GM18499 (cell line): Measurements from ENCODE around the gene MEIS3.
"Not testable (repeated sequence)": the region's sequence is repeated elsewhere in the genome, so short reads cannot be mapped to it uniquely, and the experiment has no call there.

Source experiments
- ATAC-seq: cut with Tn5 transposase; IDR thresholded peaks from one replicate; pipeline ENCODE4 v1.9.1; 2021; ENCODE audit warnings: moderate number of reproducible peaks; ENCODE audit not compliant: insufficient read depth, unreplicated experiment

Gene MEIS3

DNA sequence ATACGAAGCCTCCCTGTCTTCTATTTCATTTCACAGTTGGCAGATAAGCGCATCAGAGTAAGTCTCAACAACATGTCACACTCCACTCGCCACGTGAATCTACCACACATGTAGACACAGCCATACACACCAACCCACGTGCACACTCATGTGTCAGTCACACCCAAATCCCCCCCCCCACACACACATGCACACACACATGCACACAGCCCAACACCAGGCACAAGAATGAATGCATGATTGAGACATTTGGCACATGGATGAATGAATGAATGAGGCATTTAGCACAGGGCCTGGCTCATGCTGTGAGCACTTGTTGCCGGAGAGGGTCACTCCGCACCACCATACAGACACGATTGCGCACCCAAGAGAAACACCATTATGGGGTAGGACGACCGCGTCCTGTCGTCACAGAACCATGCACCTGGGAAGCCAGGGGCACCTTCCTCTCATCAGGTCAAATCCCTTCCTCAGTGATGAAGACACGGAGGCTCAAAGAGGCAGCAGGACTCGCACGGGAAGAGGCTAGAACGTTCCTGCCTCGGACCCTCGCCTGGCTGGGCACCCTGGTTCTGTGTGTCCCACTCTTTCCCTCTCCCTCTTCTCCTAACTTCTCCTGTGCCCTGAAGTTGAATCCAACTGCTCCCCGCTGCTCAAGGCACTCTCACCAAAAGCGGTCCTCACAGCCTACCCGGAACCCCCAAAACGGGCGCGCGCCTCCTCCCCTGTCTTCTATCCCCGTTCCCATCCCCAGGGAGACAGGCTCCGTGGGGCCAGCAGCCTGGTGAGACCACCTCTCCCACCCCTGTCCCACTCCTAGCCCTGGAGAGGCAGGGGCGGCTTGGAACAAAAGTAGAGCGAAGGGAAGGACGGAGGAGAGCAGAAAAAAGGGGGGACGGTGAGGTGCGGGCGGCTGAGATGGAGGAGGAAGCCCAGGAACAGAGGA is 1.3 kb downstream of the MEIS3 start:
- ATAC-seq: no peak

DNA sequence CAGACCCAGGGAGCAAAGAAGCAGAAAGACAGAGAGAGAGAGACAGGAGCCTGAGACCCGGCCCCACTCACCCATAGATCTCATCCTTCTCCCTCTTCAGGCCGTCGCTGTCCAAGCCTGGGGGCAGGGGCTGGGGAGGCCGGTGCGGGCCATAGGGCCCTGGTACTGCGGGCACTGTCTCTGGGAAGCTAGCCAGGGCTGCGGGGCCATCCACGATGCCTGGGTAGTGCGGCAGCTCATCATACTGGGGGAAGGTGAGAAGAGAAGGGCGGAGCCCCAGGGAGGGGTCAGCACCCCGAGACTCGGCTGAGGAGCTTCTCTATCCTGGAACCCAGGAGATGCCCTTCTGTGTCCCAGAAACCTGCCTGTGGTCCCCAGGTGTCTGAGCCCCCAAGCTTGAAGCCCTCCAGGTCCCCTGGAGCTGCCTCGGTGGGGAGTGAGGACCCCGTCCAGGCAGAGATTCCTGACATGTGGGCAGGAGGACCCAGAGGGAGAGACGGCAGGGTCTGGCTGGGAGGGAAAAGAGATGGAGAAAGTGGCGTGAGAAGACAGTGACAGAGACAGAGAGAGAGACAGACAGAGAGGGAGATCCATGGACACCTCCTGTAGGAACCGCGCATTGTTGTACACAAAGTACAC is 2.1 kb downstream of the MEIS3 start:
- no peak for ATAC-seq

DNA sequence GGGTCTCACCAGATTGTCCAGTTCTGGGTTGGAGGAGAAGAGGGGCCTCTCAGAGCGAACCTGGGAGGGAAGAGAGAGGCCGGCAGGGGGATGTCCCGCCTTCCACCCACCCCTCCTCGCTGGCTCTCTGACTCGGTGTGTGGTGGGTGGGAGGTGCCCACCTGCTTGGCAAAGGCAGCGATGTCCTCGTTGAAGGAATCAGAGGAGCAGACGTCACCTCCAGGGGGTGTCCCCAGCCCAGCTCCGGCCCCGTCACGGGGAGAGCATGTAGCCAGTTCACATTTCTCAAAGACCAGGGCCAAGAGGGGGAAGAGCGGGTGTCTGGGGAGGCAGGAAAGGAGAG is 2.7 kb downstream of the MEIS3 start:
- no peak for ATAC-seq

DNA sequence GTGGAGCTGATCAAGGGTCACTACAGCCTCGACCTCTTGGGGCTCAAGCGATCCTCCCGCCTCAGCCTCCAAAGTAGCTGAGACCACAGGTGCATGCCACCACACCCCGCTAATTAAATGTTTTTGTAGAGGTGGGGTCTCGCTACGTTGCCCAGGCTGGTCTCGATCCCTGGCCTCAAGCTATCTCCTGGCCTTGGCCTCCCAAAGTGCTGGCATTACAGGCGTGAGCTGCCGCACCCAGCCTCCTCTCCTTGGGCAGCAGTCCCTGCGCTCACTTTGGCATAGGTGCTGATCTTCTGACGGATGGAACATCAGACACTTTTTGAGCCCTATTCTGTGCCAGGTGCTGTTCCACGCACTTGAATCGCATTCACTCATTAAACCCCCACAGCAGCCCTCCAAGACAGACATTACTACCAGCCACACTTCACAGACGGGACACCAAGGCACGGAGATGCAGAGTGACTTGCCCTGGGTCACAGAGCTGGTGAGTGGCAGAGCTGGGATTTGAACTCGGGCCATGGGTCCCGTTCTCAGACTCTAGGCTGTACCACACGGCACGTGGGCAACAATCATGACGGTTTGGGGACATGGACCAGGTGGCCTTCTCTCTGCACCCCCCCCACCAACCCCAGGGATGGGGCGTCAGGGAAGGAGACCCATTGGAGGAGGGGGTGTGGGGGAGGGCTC is 3.2 kb downstream of the MEIS3 start:
- no peak for ATAC-seq

DNA sequence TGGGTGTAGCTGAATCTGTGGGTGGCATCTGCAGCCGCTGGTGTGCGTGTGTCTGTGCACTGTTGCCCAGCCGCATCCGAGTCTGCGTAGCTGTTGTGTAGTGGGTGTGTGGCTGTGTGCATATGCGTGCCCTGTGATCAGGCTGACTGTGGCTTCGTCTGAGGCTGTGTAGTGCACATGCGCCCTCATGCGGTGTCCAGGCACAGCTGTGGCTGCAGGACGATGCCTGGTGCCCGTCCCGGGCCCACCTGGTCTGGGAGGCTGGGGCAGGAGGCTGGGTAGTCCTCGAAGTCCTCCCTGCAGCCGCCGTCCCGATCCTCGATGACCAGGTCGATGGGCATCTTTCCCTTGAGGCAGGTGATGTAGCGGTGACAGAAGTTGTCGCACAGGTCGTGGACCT is 4.9 kb downstream of the MEIS3 start:
- no peak for ATAC-seq

DNA sequence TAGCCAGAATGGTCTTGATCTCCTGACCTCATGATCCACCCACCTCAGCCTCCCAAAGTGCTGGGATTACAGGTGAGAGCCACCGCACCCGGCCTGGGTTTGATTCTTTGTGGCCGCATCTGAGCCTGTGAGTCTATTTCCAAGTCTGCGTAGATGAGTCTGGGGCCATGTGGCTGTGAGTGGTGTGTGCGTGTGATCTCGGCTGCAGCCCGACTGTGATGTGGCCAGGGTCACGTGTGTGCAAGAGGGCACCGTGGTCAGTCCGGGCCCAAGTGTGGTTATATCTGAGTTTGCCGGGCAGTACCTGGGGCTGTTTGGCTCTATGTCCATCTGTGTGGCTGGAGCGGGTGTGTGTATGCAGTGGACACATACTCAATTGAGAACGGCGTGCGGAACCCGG is 5.4 kb downstream of the MEIS3 start:
- no peak for ATAC-seq

DNA sequence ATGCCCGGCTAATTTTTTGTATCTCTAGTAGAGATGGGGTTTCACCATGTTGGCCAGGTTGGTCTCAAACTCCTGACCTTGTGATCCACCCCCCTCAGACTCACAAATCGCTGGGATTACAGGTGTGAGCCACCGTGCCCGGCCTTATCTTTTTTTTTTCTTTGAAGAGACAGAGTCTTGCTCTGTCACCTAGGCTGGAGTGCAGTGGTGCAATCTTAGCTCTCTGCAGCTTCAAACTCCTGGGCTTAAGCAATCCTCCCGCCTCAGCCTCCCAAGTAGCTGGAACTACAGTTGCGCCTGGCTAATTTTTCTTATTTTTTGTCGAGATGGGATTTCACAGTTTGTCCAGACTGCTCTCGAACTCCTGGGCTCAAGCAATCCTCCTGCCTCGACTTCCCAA is 7.6 kb downstream of the MEIS3 start:
- ATAC-seq: not testable (repeated sequence)

DNA sequence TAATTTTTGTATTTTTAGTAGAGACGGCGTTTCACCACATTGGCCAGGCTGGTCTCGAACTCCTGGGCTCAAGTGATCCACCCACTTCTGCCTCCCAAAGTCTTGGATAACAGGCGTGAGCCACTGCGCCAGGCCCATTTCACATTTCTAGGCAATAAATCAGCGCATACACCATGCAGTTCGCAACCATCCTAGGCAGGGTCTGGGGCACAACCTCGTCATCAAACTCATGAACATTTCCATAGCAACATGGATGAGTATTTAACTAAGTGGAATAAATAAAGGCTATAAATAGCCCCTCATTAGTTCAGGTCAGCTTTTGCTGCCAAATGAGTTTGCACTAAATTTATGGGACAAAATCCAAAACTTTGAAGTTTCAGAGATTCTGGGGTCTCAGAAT is 8.2 kb downstream of the MEIS3 start:
- no peak for ATAC-seq

DNA sequence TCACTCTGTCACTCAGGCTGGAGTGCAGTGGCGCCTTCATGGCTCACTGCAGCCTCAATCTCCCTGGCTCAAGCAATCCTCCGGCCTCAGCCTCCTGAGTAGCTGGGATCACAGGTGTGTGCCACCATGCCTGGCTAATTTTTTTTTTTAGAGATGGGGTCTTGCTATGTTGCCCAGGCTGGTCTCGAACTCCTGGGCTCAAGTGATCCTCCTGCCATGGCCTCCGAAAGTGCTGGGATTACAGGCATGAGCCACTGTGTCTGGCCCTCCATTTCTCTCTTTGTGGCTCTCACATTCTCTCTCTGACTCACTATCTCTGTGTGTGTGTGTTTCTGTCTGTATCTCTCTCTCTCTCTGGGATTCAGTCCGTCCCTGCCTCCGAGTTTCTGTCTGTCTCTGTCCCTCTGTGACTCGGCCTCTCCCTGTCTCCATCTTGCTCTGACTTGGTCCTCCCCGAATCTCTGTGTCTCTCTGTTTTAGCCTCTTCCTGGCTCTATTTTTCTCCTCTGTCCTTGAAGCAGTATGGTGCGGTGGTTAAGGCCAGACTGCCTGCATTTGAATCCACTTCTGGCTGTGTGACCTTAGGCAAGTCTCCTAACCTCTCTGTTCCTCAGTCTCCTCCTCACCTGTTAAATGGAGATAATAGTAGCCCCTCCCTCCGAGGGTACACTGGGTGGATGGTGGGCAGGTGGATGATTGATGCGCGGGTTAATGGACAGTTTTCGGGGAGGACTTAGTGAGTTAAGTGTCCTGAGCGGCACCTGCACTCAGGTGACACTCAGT is 11.0 kb downstream of the MEIS3 start:
- ATAC-seq: no peak

DNA sequence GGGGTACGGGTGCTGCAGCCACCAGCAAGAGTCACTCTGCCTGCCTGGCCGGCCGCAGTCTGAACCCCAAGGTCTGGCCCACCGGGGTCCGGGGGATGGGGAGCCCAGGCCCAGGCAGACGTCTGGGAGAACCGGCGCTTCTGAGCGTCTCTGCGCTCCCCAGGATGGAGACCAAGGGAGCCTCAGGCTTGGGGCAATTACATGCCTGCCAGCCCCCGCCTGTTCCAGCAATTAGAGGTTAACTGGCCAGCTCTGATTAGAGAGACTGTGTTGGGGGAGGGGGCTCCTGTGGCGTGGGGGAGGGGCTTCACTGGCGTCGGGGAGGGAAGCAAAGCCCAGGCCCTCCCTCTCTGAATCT is 11.9 kb downstream of the MEIS3 start:
- ATAC-seq: no peak

DNA sequence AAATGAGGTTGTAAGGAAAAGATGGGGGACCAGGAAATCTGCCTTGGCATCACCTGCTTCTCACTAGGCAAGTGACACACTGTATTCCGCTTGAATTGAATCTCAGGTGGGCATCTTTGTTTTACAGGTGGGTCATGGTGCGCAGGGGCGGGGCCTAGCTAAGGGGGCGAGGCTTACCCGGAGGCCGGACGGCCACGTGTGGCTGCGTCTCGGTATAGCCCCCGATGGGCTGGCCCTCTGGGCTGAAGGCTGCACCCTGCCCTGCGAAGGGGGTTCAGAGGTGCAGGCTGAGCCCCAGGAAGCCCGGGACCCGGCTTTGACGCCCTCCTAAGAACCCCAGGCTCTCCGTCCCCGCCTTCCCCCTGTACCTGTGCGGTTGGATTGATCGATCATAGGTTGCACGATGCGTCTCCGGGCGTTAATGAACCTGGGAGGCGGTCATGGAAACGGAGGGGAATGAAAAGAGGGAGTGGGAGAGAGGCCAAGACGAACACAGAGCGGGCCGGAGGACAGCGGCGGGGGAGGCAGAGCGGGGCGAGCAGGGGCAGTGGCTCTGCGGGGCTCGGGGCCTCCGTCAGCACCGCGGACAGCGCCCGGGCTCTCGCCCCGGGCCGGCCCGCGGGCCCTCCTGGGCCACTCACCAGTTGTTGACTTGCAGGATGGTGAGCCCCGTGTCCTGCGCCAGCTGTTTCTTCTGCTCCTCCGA is 12.5 kb downstream of the MEIS3 start:
- ATAC-seq: no peak

DNA sequence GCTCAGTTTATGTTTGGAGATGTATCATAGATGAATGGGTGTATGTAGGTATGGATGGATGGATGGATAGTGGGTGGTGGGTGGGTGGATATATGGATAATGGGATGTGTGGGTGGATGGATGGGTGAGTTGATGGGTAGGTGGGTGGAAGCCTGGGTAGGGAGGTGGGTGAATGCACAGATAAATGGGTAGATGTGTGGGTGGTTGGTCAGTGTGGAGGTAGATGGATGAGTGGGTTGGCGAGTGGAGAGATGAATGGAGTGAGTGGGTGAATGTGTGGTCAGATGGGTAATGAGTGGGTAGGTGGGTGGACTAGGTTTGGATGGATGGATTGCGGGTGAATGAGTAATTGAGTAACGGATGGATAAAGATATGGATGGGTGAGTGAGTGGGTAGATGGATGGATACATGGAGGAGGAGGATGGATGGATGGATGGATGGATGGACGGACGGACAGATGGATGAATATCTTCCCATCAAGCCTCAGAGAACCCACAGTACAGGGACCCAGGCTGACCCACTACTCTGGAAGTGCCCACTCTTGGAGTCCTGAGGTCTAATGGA is 13.4 kb downstream of the MEIS3 start:
- ATAC-seq: no peak

DNA sequence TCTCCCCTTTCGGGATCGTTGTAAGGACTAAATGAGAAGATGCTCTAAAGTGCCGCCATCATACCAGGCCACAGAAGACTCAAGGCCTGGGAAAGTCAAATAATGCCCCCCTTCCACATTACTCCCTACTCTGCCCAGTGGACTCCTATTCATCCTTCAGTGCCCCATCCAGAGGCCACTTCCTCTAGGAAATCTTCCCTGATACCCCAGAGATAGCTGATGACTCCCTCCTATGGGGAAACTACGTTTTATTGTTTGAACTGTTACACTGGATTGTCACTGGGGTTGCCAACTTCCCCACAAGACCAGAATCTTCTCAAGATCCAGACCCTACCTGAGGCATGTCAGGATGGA is 14.2 kb downstream of the MEIS3 start:
- no peak for ATAC-seq

DNA sequence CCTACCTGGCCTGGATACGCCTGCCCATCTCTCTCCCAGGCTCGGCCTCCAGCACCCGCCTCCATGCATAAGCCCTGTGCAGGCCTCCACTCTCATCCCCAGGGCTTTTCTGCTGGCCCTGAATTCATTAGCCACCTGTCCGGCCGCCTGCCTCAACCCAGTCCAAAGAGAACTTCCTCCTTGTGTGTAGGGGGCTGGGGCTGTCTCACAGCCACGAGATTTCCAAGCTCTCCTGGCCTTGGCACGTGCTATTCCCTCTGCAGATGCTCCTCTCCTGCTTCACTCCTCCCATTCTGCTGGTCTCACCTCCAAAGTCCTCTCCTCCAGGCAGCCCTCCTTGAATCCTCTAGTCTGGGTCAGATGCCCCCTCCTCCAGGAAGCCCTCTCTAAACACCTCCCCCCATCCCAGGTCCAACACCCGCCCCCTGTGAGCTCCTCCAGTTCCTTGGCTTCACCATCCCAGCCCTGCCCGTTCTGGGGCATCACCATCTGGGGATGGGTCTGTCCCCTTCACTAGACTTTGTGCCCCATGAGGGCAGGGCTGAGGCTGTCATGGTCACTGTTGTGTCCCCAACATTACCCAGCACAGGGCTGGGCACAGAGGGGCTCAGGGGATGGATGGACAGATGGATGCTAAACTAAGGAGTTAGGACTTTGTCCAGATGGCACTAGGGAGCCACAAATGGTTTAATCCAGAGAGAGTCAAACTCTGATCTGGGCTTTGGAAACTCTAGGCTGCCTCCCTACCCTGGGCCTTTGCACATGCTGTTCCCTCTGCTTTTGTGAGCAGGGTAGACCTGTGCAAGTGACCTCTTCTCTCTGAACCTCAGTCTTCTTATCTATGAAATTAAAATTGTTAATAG is 14.8 kb downstream of the MEIS3 start:
- no peak for ATAC-seq

DNA sequence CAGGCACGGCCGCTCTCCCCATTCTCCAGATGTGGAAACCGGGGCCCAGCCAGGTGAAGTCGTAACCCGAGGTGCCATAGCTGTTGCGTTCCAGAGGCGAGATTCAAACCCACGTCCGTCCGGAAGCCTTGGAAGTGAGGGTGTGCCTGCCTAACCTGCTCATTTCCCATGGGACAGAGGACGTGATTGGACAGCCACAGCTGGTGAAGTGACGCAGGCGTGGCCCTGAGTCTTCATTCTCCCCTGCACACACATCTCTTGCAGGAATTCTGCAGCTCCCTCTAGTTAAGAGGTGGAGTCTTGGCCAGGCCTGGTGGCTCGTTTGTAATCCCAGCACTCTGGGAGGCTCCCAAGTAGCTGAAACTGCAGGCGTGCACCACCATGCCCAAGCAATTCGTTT is 16.8 kb downstream of the MEIS3 start:
- ATAC-seq: no peak

DNA sequence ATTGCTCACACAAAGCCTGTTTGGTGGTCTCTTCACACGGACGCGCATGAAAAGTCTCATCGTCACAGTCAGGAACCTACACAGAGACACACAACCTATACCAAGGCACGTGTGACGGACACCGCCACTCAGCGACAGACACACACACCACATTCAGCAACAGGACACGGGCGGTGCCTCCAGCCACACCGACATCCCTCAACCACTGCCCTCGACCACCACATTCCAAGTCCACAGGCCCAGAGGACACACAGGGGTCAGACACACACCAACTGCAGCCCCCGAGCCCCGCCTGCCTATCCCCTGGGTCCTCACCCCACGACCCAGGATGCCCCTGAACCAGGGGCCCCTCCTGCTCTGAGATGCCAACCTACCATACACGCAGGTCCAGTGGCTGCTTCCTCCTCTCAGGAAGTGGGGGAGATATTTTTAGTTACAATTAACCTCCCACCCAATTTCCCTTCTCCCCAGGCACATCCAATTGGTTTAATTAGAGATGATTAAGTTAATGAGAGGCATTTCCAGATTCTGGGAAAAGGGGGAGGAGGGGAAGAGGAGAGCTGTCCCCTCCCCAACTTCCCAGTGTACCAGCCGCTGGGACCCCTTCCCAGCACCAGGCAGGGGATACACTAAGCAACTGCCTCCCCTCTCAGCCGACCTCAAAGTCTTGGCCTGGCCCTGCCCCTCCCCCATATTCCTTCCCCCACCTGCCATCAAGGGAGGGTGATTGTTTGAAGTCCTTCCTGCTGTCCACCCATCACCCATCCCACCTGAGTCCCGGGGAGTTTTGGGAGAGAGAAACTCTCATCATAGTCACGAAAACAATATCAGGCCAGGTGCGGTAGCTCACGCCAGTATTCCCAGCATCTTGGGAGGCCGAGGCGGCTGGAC is 20.4 kb downstream of the MEIS3 start:
- ATAC-seq: no peak

DNA sequence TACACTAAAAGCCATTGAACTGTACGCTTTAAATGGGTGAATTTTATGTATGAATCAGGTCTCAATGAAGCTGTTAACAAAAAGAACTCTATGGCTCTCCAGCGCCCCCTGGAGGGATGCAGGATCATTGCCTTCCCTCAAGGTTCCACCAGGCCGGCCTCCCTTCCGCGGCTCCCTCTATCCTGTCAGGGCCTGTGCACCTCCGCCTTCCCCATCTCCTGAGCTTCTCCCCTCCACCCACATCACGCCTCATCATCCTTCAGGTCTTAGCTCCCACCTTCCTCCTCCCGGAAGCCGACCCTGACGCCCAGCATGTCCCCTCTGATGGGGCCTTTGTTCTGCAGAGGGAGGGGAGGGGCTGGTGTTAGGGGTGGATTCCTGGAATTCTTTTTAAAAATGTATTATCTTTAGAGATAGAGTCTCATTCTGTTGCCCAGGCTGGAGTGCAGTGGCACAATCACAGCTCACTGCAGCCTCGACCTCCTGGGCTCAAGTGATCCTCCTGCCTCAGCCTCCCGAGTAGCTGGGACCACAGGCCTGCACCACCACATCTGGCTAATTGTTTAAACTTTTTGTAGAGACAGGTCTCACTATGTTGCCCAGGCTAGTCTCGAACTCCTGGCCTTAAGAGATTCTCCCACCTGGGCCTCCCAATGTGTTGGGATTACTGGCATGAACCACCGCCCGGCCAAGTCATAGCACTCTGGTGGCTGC is 27.7 kb downstream of the MEIS3 start:
- ATAC-seq: no peak
